Measurements from ENCODE around the gene ST6GALNAC4. TPM values are rescaled to one million over a fixed set of nuclear protein-coding genes. Genes with fewer than 3 reads are reported as not detected.

ST6GALNAC4 gene
- total RNA-seq, 1 experiment from 2014 or later: 15.4 TPM

- H4K20me1 ChIP-seq (ENCODE audit: control insufficient read depth, insufficient read depth, insufficient read length): no peaks in the 10 kb centered on the region
- H3K4me1 ChIP-seq (ENCODE audit: insufficient read depth, low read length): no peaks in the 10 kb centered on the region
- H3K4me1 Mint-ChIP-seq: peaks cover 0 to 10% of the 10 kb centered on the region in 2 experiments; a peak in 2 of 4 replicates
- no peak overlapping the region for H3K23ac ChIP-seq (ENCODE audit: insufficient read length, low read depth, low read length)
- no peak overlapping the region for H3K4ac ChIP-seq (ENCODE audit: low read depth, low read length)
- no peaks in the 10 kb centered on the region for H3K23me2 ChIP-seq (ENCODE audit: insufficient read length, low read depth, low read length, poor library complexity, severe bottlenecking)
- no peak overlapping the region for H3K4me2 ChIP-seq (ENCODE audit: insufficient read depth, insufficient read length, low read length)
- no peak overlapping the region; a peak in 1 of 5 replicates for H3K4me3 Mint-ChIP-seq
- no peak overlapping the region for H4K5ac ChIP-seq (ENCODE audit: insufficient read length, low read depth, low read length)
- H3K9me3 Mint-ChIP-seq: peaks cover 9% of the 10 kb centered on the region in 2 experiments; a peak in 3 of 5 replicates
- no peaks in the 10 kb centered on the region for H3K27me3 Mint-ChIP-seq (ENCODE audit: low read depth)
- H2BK120ac ChIP-seq (ENCODE audit: low read depth, low read length, poor library complexity, severe bottlenecking): no peak overlapping the region
- H3K79me1 ChIP-seq (ENCODE audit: insufficient read depth, low read depth, low read length, poor library complexity, severe bottlenecking): no peaks in the 10 kb centered on the region
- DNase-seq: no peak
- H2BK15ac ChIP-seq (ENCODE audit: low read depth, low read length): no peak overlapping the region
- no peaks in the 10 kb centered on the region for H3K9me3 ChIP-seq (ENCODE audit: control insufficient read depth, low read depth, low read length)
- no peak for TF ChIP-seq CTCF (conservative IDR thresholded peaks at IDR 0.05)
- no peak overlapping the region for H2BK20ac ChIP-seq (ENCODE audit: low read depth, low read length, poor library complexity, severe bottlenecking)
- no peak overlapping the region for H4K91ac ChIP-seq (ENCODE audit: insufficient read length, low read depth, low read length)
- H3K79me2 ChIP-seq (ENCODE audit: insufficient read depth, low read length): no peaks in the 10 kb centered on the region
- H3K56ac ChIP-seq (ENCODE audit: insufficient read length, low read depth, low read length): no peak overlapping the region
- peaks cover 38 to 68% (median 65%) of the 10 kb centered on the region in 3 experiments for H3K36me3 Mint-ChIP-seq (ENCODE audit: insufficient read depth in 1 of 3, low read depth in 3 of 3)
- no peak overlapping the region for H3K27ac Mint-ChIP-seq
- no CpG with 5 or more reads among the region's 3 CpGs for WGBS (ENCODE audit: extremely low coverage, insufficient read length, low lambda C conversion rate)
- H3K18ac ChIP-seq (ENCODE audit: insufficient read length, low read depth, low read length): no peak overlapping the region
- no peak overlapping the region for H3K9ac ChIP-seq (ENCODE audit: extremely low read depth, insufficient read length, low read length)
- no peaks in the 10 kb centered on the region for H3K27me3 ChIP-seq (ENCODE audit: insufficient read depth, low read length)
- no peak overlapping the region for H3T11ph ChIP-seq (ENCODE audit: low read length)
- no peak overlapping the region for H2BK5ac ChIP-seq (ENCODE audit: insufficient read length, low read length)
- no peak overlapping the region for H4K8ac ChIP-seq (replicated peaks; ENCODE audit: insufficient read length, low read depth, low read length)
- H2AK5ac ChIP-seq (ENCODE audit: insufficient read length, low read length): no peak overlapping the region
- H2BK12ac ChIP-seq (ENCODE audit: insufficient read length, low read depth, low read length): no peak overlapping the region
- H3K27ac ChIP-seq (ENCODE audit: insufficient read length, low read depth, low read length): no peak overlapping the region
- H3K14ac ChIP-seq (ENCODE audit: insufficient read depth, low read length): no peak overlapping the region
- H2AFZ ChIP-seq (ENCODE audit: low read length): no peak overlapping the region
These were observed 26.8 kb downstream of the ST6GALNAC4 start for GRCh38 chr9:127890053-127890452.

Measured in H9 (cell line).